Vagina (tissue), 2 donors: Measurements from ENCODE around the gene PRM3.

Experiments used
- CTCF ChIP-seq, 3 experiments: fragments of 450-650 bp in 2 of 3; fragments of 200-600 bp in 1 of 3; sonication (generic) in 1 of 3; IDR thresholded peaks; one replicate each; pipeline ENCODE4 v1.5.1; 2017 to 2019; ENCODE audit warnings: antibody characterized with exemption in 3 of 3, mild to moderate bottlenecking in 2 of 3, moderate library complexity in 2 of 3
- POLR2A ChIP-seq, 2 donors: fragments of 450-650 bp; IDR thresholded peaks; one replicate each; pipeline ENCODE4 v1.6.1; 2017; ENCODE audit warnings: antibody characterized with exemption in 2 of 2, mild to moderate bottlenecking in 2 of 2, moderate library complexity in 2 of 2

- no peak for TF ChIP-seq CTCF (IDR thresholded peaks at IDR 0.05)
- TF ChIP-seq POLR2A (IDR thresholded peaks at IDR 0.05): no peak
These were observed 3.6 kb upstream of the PRM3 start for GRCh38 chr16:11276896-11277593.
